Stomach (tissue), 9 donors: Measurements from ENCODE around the gene PFKFB3. TPM values are rescaled to one million over a fixed set of nuclear protein-coding genes. Genes with fewer than 3 reads are reported as not detected.
A peak's percentile ranks its signal among the peaks of the same experiment; 100 is the strongest.

Experiments used
- DNase-seq, 2 donors: peaks; one replicate each; pipeline versions ENCODE4 v3.0.0 to v3.0.0-alpha.2; 2013 to 2019
- H3K27ac ChIP-seq, 5 donors: fragments of 200-600 bp in 4 of 5; sonication (generic) in 4 of 5; one replicate each; pipeline ENCODE4 v1.5.1; 2013 to 2019; ENCODE audit warnings: mild to moderate bottlenecking in 1 of 5, moderate library complexity in 1 of 5
- H3K27me3 ChIP-seq, 3 donors: fragments of 200-600 bp; sonication (generic); one replicate each; pipeline ENCODE4 v1.5.1; 2017 to 2019; ENCODE audit warnings: mixed run types in 1 of 3
- H3K36me3 ChIP-seq, 4 donors: fragments of 200-600 bp; sonication (generic); 1 replicate in 3 of 4; 2 replicates in 1 of 4; pipeline ENCODE4 v1.5.1; 2016 to 2019
- H3K4me1 ChIP-seq, 4 donors: fragments of 200-600 bp; sonication (generic); one replicate each; pipeline ENCODE4 v1.5.1; 2016 to 2019
- H3K4me3 ChIP-seq, 4 donors: fragments of 200-600 bp; sonication (generic) in 3 of 4; one replicate each; pipeline ENCODE4 v1.5.1; 2016 to 2019; ENCODE audit warnings: mild to moderate bottlenecking in 1 of 4
- H3K9me3 ChIP-seq, 4 donors: fragments of 200-600 bp; sonication (generic); one replicate each; pipeline ENCODE4 v1.5.1; 2016 to 2019
- CTCF ChIP-seq, 7 experiments: fragments of 450-650 bp in 4 of 7; fragments of 200-600 bp in 3 of 7; sonication (generic) in 3 of 7; IDR thresholded peaks; one replicate each; pipeline ENCODE4 v1.5.1; 2016 to 2019; ENCODE audit warnings: antibody characterized with exemption in 7 of 7, control low read depth in 2 of 7, mild to moderate bottlenecking in 1 of 7
- EP300 ChIP-seq: sonication (generic); formaldehyde crosslinking; IDR thresholded peaks from one replicate; pipeline ENCODE4 v1.6.1; 2017; ENCODE audit warnings: antibody characterized with exemption
- POLR2A ChIP-seq, 4 donors: fragments of 450-650 bp; IDR thresholded peaks; one replicate each; pipeline ENCODE4 v1.6.1; 2016; ENCODE audit warnings: antibody characterized with exemption in 4 of 4, control low read depth in 2 of 4, mild to moderate bottlenecking in 1 of 4, moderate library complexity in 1 of 4
- POLR2AphosphoS5 ChIP-seq, 3 donors: sonication (generic); formaldehyde crosslinking; IDR thresholded peaks; one replicate each; pipeline ENCODE4 v1.6.1; 2016; ENCODE audit warnings: antibody characterized with exemption in 3 of 3
- WGBS, 5 donors: extraction: QIAGEN DNeasy Blood & Tissue Kit in 3 of 5; methylation state at CpG; one replicate each; pipeline versions ENCODE4 v1.1.5 to v1.1.7; 2013 to 2018; 5-methylcytosine and 5-hydroxymethylcytosine counted together
- intact Hi-C: fragments of 100-400 bp; cut with DNase I; formaldehyde crosslinking; loops from one replicate; pipeline ENCODE4 v1.15.1; 2023; ENCODE audit warnings: low total_unique reads
- polyA plus RNA-seq, 3 donors: library from polyadenylated mRNA; stranded (reverse); fragments of 200-250 nt; gene quantifications; one replicate each; pipeline ENCODE4 v1.2.3, GENCODE V29; 2013
- total RNA-seq, 5 donors: library from RNA; depleted of rRNA; stranded (reverse); fragments of >200 nt; gene quantifications; one replicate each; pipeline versions ENCODE4 v1.1.0 to v1.2.3, GENCODE V29; 2014 to 2016
- donor health status: healthy with polysubstance abuse.
- donor health status: Bipolar disorder and iron deficiency.
- donor health status: healthy.

The PFKFB3 gene
- total and polyA plus RNA-seq, 8 donors: 17.7 to 199 (median 38.0) TPM

DNA sequence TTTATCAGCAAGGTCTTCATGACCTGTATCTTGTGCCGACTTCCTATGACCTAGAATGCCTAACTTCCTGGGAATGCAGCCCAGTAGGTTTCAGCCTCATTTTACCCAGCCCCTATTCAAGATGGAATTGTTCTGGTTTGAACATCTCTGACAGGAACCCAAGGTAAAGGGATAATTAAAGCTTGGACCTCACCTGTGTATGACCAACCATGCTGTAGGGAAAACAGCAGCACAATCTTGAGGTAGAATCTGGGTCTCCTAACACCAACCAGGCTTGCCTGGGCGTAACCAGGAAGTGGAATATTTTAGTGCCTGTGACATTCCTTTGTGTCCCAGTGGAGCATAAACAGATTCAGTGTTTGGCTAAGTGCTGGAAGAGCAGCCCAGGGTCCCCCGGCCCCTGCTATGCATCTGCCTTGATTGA lies 94.1 kb downstream of the PFKFB3 start:
- no peaks in the 10 kb centered on the region for H3K27me3 ChIP-seq
- WGBS, 5 donors: 29 to 66% (median 34%) methylated on average over 3 of the region's 3 CpGs
- H3K4me3 ChIP-seq: no peak overlapping the region
- peak in 1 of 3 donors; percentile 69 for TF ChIP-seq POLR2AphosphoS5 (IDR thresholded peaks at IDR 0.05)
- no peak for TF ChIP-seq EP300
- DNase-seq: peak in 1 of 2 donors; percentile 67
- no peaks in the 10 kb centered on the region for H3K36me3 ChIP-seq
- H3K27ac ChIP-seq: peak overlapping the region; percentile 66 to 81 (median 71)
- intact Hi-C loops: no loop called here
- no peaks in the 10 kb centered on the region for H3K9me3 ChIP-seq
- H3K4me1 ChIP-seq: peaks cover 34 to 66% (median 44%) of the 10 kb centered on the region in 4 donors

DNA sequence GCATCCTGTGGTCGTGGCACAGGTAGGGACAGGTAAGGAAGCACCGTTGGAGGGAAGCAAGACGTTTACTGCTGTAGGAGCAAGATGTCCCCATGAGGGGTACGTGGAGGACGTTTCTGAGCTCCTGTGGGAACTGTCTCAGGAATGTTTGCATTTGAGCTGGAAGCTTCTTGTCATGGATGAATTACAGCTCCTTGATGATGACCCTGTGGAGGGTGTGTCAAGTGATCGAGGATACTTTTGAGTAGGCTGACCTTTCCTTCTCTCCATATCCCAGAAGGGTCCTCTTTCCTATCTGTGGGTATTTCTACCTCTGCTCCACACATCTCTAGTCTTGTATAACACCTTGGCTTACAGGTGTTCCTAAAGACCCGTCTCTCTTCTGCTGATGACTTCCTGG lies 94.8 kb downstream of the PFKFB3 start:
- H3K27ac ChIP-seq: peak overlapping the region; percentile 66 to 81 (median 71)

GRCh38 chr10:6297951-6298381 lies 95.2 kb downstream of the PFKFB3 start:
- Histone ChIP-seq H3K27ac (peak overlapping the region; percentile 66 to 81 (median 71)), H3K4me3 (no peak overlapping the region), H3K4me1 (peaks cover 34 to 69% (median 44%) of the 10 kb centered on the region in 4 donors), H3K9me3 (no peaks in the 10 kb centered on the region), H3K27me3 (no peaks in the 10 kb centered on the region), H3K36me3 (no peaks in the 10 kb centered on the region)
- TF ChIP-seq POLR2A (IDR thresholded peaks at IDR 0.05) (no peak), POLR2AphosphoS5 (IDR thresholded peaks at IDR 0.05) (peak in 1 of 3 donors; percentile 68), CTCF (IDR thresholded peaks at IDR 0.05) (no peak)
- WGBS, 5 donors: 13 to 48% (median 31%) methylated on average over 2 of the region's 2 CpGs
- intact Hi-C loops: no loop called here
- DNase-seq: peak; percentile 56 to 81

More for the DNA sequence above, 94.8 kb downstream of the PFKFB3 start:
- H3K4me1 ChIP-seq: peaks cover 34 to 69% (median 44%) of the 10 kb centered on the region in 4 donors
- no peak overlapping the region for H3K4me3 ChIP-seq
- no peaks in the 10 kb centered on the region for H3K9me3 ChIP-seq
- WGBS, 5 donors: 46 to 64% (median 60%) methylated on average over 7 of the region's 7 CpGs
- no peak for DNase-seq
- no peaks in the 10 kb centered on the region for H3K27me3 ChIP-seq
- intact Hi-C loops: no loop called here
- H3K36me3 ChIP-seq: no peaks in the 10 kb centered on the region
- TF ChIP-seq POLR2AphosphoS5 (IDR thresholded peaks at IDR 0.05) (no peak), CTCF (IDR thresholded peaks at IDR 0.05) (no peak), EP300 (no peak), POLR2A (IDR thresholded peaks at IDR 0.05) (no peak)

DNA sequence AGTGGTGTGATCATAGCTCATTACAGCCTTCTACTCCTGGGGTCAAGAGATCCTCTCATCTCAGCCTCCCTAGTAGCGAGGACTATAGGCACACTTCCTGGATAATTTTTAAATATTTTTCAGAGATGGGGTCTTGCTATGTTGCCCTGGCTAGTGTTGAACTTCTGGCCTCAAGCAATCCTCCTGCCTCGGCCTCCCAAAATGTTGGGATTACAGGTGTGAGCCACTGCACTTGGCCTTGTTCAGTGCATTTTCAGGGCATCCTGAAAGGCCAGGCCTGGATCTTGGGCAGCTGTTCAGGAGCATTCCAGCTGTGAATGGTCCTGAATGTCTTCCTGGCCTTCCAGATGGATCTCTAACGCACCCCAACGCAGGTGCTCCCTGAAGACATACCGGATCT lies 95.7 kb downstream of the PFKFB3 start:
- H3K4me1 ChIP-seq: peaks cover 34 to 69% (median 44%) of the 10 kb centered on the region in 4 donors
- no peak overlapping the region for H3K4me3 ChIP-seq
- H3K9me3 ChIP-seq: no peaks in the 10 kb centered on the region
- intact Hi-C loops: no loop called here
- no peaks in the 10 kb centered on the region for H3K36me3 ChIP-seq
- WGBS, 5 donors: 91 to 97% (median 93%) methylated on average over 5 of the region's 5 CpGs
- H3K27me3 ChIP-seq: no peaks in the 10 kb centered on the region
- no peak for DNase-seq
- no peak for TF ChIP-seq EP300
- TF ChIP-seq POLR2A (IDR thresholded peaks at IDR 0.05): no peak
- no peak for TF ChIP-seq POLR2AphosphoS5 (IDR thresholded peaks at IDR 0.05)
- TF ChIP-seq CTCF (IDR thresholded peaks at IDR 0.05): no peak
- H3K27ac ChIP-seq: peak overlapping the region; percentile 62 to 75 (median 70)

- no peak overlapping the region for H3K4me3 ChIP-seq
- no peaks in the 10 kb centered on the region for H3K27me3 ChIP-seq
- H3K27ac ChIP-seq: peak overlapping the region in 3 of 5 donors; percentile 66 to 75 (median 70)
- peaks cover 34 to 69% (median 44%) of the 10 kb centered on the region in 4 donors for H3K4me1 ChIP-seq
- intact Hi-C loops: no loop called here
- peak; percentile 75 to 84 for DNase-seq
- no peaks in the 10 kb centered on the region for H3K36me3 ChIP-seq
- WGBS, 5 donors: 54 to 89% (median 62%) methylated on average over 11 of the region's 11 CpGs
- H3K9me3 ChIP-seq: no peaks in the 10 kb centered on the region
- TF ChIP-seq CTCF (IDR thresholded peaks at IDR 0.05): no peak
- TF ChIP-seq POLR2AphosphoS5 (IDR thresholded peaks at IDR 0.05): peak in 2 of 3 donors; percentile 56 to 75
- no peak for TF ChIP-seq EP300
- no peak for TF ChIP-seq POLR2A (IDR thresholded peaks at IDR 0.05)
Measured at GRCh38 chr10:6299234-6299633, 96.5 kb downstream of the PFKFB3 start.
